ENCODE results near the gene RADIL.

The RADIL gene

GRCh38 chr7:4837803-4838625, 45.5 kb downstream of the RADIL start:
- H3K9me3 ChIP-seq (ENCODE audit: control insufficient read depth in 2 of 2, low read length in 2 of 2), result no peaks in the 10 kb centered on the region
- no peaks in the 10 kb centered on the region for H3K36me3 ChIP-seq (ENCODE audit: control insufficient read depth in 2 of 2, insufficient read depth in 2 of 2, low read length in 2 of 2)
- H3K27me3 ChIP-seq (ENCODE audit: control insufficient read depth in 1 of 2, insufficient read depth in 2 of 2, low read length in 2 of 2), result no peaks in the 10 kb centered on the region

GRCh38 chr7:4837041-4837802, 46.3 kb downstream of the RADIL start:
- no peaks in the 10 kb centered on the region for H3K4me1 ChIP-seq (ENCODE audit: control insufficient read depth, insufficient read depth, low read length)
- no peaks in the 10 kb centered on the region for H3K27me3 ChIP-seq (ENCODE audit: control insufficient read depth in 1 of 2, insufficient read depth in 2 of 2, low read length in 2 of 2)
- no peak overlapping the region for H3K4me3 ChIP-seq (ENCODE audit: low read length in 2 of 2)
- no peak overlapping the region for H3K27ac ChIP-seq (ENCODE audit: low read length)
- no peaks in the 10 kb centered on the region for H3K9me3 ChIP-seq (ENCODE audit: control insufficient read depth in 2 of 2, low read length in 2 of 2)
- no peak overlapping the region for H3K9ac ChIP-seq (ENCODE audit: low read length in 2 of 2)
- no peaks in the 10 kb centered on the region for H3K36me3 ChIP-seq (ENCODE audit: control insufficient read depth in 2 of 2, insufficient read depth in 2 of 2, low read length in 2 of 2)

More at GRCh38 chr7:4837803-4838625, 45.5 kb downstream of the RADIL start:
- Histone ChIP-seq H3K27ac (ENCODE audit: low read length) (no peak overlapping the region), H3K4me3 (ENCODE audit: low read length in 2 of 2) (no peak overlapping the region), H3K4me1 (ENCODE audit: control insufficient read depth, insufficient read depth, low read length) (no peaks in the 10 kb centered on the region), H3K9ac (ENCODE audit: low read length in 2 of 2) (no peak overlapping the region)

GRCh38 chr7:4836206-4836661, 47.3 kb downstream of the RADIL start:
- Histone ChIP-seq H3K9me3 (ENCODE audit: control insufficient read depth in 2 of 2, low read length in 2 of 2) (no peaks in the 10 kb centered on the region), H3K9ac (ENCODE audit: low read length in 2 of 2) (no peak overlapping the region), H3K4me3 (ENCODE audit: low read length in 2 of 2) (no peak overlapping the region), H3K36me3 (ENCODE audit: control insufficient read depth in 2 of 2, insufficient read depth in 2 of 2, low read length in 2 of 2) (no peaks in the 10 kb centered on the region), H3K27ac (ENCODE audit: low read length) (no peak overlapping the region), H3K4me1 (ENCODE audit: control insufficient read depth, insufficient read depth, low read length) (no peaks in the 10 kb centered on the region), H3K27me3 (ENCODE audit: control insufficient read depth in 1 of 2, insufficient read depth in 2 of 2, low read length in 2 of 2) (no peaks in the 10 kb centered on the region)

- H3K9ac ChIP-seq (ENCODE audit: low read length in 2 of 2), result no peak overlapping the region
- no peaks in the 10 kb centered on the region for H3K36me3 ChIP-seq (ENCODE audit: control insufficient read depth in 2 of 2, insufficient read depth in 2 of 2, low read length in 2 of 2)
- no peaks in the 10 kb centered on the region for H3K27me3 ChIP-seq (ENCODE audit: control insufficient read depth in 1 of 2, insufficient read depth in 2 of 2, low read length in 2 of 2)
- H3K4me1 ChIP-seq (ENCODE audit: control insufficient read depth, insufficient read depth, low read length), result no peaks in the 10 kb centered on the region
- no peak overlapping the region for H3K27ac ChIP-seq (ENCODE audit: low read length)
- no peak overlapping the region for H3K4me3 ChIP-seq (ENCODE audit: low read length in 2 of 2)
- no peaks in the 10 kb centered on the region for H3K9me3 ChIP-seq (ENCODE audit: control insufficient read depth in 2 of 2, low read length in 2 of 2)
Observed at GRCh38 chr7:4835398-4836205, 47.9 kb downstream of the RADIL start.

- Histone ChIP-seq H3K27ac (ENCODE audit: low read length) (no peak overlapping the region), H3K9ac (ENCODE audit: low read length in 2 of 2) (no peak overlapping the region), H3K36me3 (ENCODE audit: control insufficient read depth in 2 of 2, insufficient read depth in 2 of 2, low read length in 2 of 2) (no peaks in the 10 kb centered on the region), H3K4me3 (ENCODE audit: low read length in 2 of 2) (no peak overlapping the region), H3K9me3 (ENCODE audit: control insufficient read depth in 2 of 2, low read length in 2 of 2) (no peaks in the 10 kb centered on the region), H3K4me1 (ENCODE audit: control insufficient read depth, insufficient read depth, low read length) (no peaks in the 10 kb centered on the region), H3K27me3 (ENCODE audit: control insufficient read depth in 1 of 2, insufficient read depth in 2 of 2, low read length in 2 of 2) (no peaks in the 10 kb centered on the region)
Observed at GRCh38 chr7:4834601-4835397, 48.7 kb downstream of the RADIL start.

- H3K36me3 ChIP-seq (ENCODE audit: control insufficient read depth in 2 of 2, insufficient read depth in 2 of 2, low read length in 2 of 2), result no peaks in the 10 kb centered on the region
- no peaks in the 10 kb centered on the region for H3K27me3 ChIP-seq (ENCODE audit: control insufficient read depth in 1 of 2, insufficient read depth in 2 of 2, low read length in 2 of 2)
- H3K9me3 ChIP-seq (ENCODE audit: control insufficient read depth in 2 of 2, low read length in 2 of 2), result no peaks in the 10 kb centered on the region
- no peak overlapping the region for H3K9ac ChIP-seq (ENCODE audit: low read length in 2 of 2)
- no peaks in the 10 kb centered on the region for H3K4me1 ChIP-seq (ENCODE audit: control insufficient read depth, insufficient read depth, low read length)
- no peak overlapping the region for H3K4me3 ChIP-seq (ENCODE audit: low read length in 2 of 2)
- no peak overlapping the region for H3K27ac ChIP-seq (ENCODE audit: low read length)
Observed at GRCh38 chr7:4833691-4834600, 49.6 kb downstream of the RADIL start.

- Histone ChIP-seq H3K4me3 (ENCODE audit: low read length in 2 of 2) (no peak overlapping the region), H3K36me3 (ENCODE audit: control insufficient read depth in 2 of 2, insufficient read depth in 2 of 2, low read length in 2 of 2) (no peaks in the 10 kb centered on the region), H3K9ac (ENCODE audit: low read length in 2 of 2) (no peak overlapping the region), H3K27me3 (ENCODE audit: control insufficient read depth in 1 of 2, insufficient read depth in 2 of 2, low read length in 2 of 2) (no peaks in the 10 kb centered on the region), H3K4me1 (ENCODE audit: control insufficient read depth, insufficient read depth, low read length) (no peaks in the 10 kb centered on the region), H3K9me3 (ENCODE audit: control insufficient read depth in 2 of 2, low read length in 2 of 2) (no peaks in the 10 kb centered on the region), H3K27ac (ENCODE audit: low read length) (no peak overlapping the region)
Observed at GRCh38 chr7:4833176-4833575, 50.3 kb downstream of the RADIL start.

- H3K9me3 ChIP-seq (ENCODE audit: control insufficient read depth in 2 of 2, low read length in 2 of 2), result no peaks in the 10 kb centered on the region
- no peak overlapping the region for H3K27ac ChIP-seq (ENCODE audit: low read length)
- no peaks in the 10 kb centered on the region for H3K27me3 ChIP-seq (ENCODE audit: control insufficient read depth in 1 of 2, insufficient read depth in 2 of 2, low read length in 2 of 2)
- H3K36me3 ChIP-seq (ENCODE audit: control insufficient read depth in 2 of 2, insufficient read depth in 2 of 2, low read length in 2 of 2), result no peaks in the 10 kb centered on the region
- no peak overlapping the region for H3K9ac ChIP-seq (ENCODE audit: low read length in 2 of 2)
- no peak overlapping the region for H3K4me3 ChIP-seq (ENCODE audit: low read length in 2 of 2)
- H3K4me1 ChIP-seq (ENCODE audit: control insufficient read depth, insufficient read depth, low read length), result no peaks in the 10 kb centered on the region
Observed at GRCh38 chr7:4832711-4833110, 50.8 kb downstream of the RADIL start.

- H3K9ac ChIP-seq (ENCODE audit: low read length in 2 of 2), result no peak overlapping the region
- H3K27me3 ChIP-seq (ENCODE audit: control insufficient read depth in 1 of 2, insufficient read depth in 2 of 2, low read length in 2 of 2), result no peaks in the 10 kb centered on the region
- no peaks in the 10 kb centered on the region for H3K36me3 ChIP-seq (ENCODE audit: control insufficient read depth in 2 of 2, insufficient read depth in 2 of 2, low read length in 2 of 2)
- no peak overlapping the region for H3K4me3 ChIP-seq (ENCODE audit: low read length in 2 of 2)
- no peaks in the 10 kb centered on the region for H3K4me1 ChIP-seq (ENCODE audit: control insufficient read depth, insufficient read depth, low read length)
- no peak overlapping the region for H3K27ac ChIP-seq (ENCODE audit: low read length)
- H3K9me3 ChIP-seq (ENCODE audit: control insufficient read depth in 2 of 2, low read length in 2 of 2), result no peaks in the 10 kb centered on the region
Observed at GRCh38 chr7:4831723-4832495, 51.6 kb downstream of the RADIL start.
